Measurements from ENCODE around the gene SCN11A.
"Not testable (repeated sequence)": the region's sequence is repeated elsewhere in the genome, so short reads cannot be mapped to it uniquely, and the experiment has no call there.

The SCN11A gene

DNA sequence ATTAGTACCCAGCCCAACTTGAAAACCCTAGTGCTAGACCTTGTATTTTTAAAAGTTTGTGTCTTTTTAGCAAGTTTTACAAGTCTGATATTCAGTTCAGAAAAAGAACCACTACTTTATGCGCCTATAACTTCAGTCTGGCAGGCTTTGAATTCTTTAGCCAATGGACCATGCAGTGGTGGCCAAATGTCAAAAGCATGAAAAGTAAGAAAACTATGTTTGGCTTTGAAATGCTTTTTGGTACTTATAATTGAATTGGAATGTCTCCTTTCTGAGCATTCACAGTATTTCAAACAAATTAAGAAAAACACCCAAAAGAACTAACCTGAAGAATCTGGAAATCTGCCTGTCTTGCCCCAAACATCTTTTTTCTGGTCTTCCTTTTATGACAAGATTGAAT, 12.9 kb upstream of the SCN11A start:
- DNase-seq, result no peak

DNA sequence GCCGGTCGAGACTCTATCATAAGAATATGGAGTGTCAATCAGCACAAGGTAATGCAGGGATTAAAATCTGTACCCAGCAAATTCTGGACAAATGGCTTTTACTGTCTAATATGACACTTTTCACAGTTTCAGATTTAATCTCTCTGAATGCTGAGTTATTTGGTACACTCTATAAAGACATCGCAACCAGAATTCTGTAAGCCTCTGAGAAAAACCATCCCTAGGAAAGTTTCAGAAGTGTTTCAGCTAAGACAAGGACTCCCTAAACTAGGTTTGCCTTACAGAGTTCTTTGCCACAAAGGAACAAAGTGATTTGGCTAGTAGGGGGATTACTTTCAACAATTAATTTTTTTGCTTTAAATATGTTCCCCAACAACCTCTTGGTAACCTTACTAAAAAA, 11.4 kb upstream of the SCN11A start:
- DNase-seq, result no peak

DNA sequence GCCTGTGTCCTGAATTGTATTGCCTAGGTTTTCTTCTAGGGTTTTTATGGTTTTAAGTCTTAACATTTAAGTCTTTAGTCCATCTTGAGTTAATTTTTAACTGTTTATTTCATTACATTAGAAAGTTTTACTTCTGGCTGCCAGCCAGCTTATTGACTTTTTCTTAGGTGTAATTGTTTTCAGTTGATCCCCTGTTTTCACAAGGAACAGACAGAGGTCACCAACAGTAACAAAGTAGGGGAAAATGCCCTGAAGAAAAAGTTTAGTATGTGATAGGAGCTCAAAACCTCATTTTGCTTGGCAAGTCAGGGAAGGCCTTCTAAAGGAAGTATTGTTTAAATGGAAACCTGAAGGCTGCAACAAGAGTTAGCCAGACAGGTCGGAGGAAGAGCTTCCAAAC, 10.4 kb upstream of the SCN11A start:
- DNase-seq, result no peak

DNA sequence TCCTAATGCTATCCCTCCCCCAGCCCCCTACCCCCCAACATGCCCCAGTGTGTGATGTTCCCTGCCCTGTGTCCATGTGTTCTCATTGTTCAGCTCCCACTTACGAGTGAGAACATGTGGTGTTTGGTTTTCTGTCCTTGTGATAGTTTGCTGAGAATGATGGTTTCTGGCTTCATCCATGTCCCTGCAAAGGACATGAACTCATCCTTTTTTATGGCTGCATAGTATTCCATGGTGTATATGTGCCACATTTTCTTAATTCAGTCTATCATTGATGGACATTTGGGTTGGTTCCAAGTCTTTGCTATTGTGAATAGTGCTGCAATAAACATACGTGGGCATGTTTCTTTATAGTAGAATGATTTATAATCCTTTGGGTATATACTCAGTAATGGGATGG, 9.5 kb upstream of the SCN11A start:
- not testable (repeated sequence) for DNase-seq

- no peak for DNase-seq
These were observed 4.4 kb upstream of the SCN11A start for GRCh38 chr3:39056151-39056550.

DNA sequence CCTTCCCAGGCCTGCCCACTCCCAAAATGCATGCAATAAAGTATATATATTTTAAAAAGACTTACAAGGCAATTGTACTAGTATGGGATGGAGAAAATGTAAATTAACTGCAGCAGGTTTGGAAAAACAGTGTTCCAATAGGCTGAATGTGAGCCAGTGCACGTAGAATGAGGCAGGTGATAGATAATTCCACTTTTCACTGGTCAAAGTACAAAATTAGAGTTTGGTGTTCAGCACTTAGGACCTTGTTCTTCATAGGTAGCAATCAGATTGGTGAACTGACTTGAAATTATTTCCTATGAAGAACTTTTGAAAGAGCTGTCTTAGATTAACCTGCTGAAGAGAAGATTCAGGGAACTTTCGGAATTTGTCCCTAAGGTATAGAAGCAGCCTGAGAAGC, 2.0 kb upstream of the SCN11A start:
- DNase-seq, result no peak

DNA sequence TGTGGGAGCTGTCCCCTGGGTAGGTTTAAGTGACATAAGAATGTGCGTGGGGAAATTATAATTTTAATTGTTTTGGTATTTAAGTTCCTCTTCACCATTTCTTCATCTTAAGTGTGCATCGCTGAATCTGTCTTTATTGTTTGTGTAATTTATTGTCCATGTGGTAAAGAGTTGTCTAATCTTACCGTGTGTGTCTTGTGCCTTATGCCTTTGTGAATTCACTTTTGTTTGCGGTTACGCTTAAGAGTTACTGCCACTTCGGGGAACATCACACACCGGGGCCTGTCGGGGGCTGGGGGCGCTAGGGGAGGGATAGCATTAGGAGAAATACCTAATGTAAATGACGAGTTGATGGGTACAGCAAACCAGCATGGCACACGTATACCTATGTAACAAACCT, 839 bp upstream of the SCN11A start:
- no peak for DNase-seq

GRCh38 chr3:39050029-39050428, 1.7 kb downstream of the SCN11A start:
- no peak for DNase-seq

DNA sequence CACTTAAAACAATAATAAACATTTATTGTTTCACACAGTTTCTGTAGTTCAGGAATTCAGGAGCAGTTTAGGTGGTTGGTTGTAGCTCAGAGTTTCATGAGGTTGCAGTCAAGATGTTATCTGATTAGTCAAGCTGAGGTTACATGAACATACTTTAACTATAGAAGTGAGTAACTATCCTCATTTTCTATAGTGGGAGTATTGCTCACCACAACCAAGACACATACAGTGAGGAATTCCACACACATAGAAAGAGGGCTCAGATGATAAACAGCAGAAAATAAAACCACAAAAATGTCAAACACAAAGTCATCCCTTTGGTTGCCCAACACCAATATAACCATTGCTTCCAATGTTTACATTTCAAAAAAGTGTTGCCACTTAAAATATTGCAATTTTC, 13.6 kb downstream of the SCN11A start:
- DNase-seq, result no peak

GRCh38 chr3:39029556-39029955, 22.2 kb downstream of the SCN11A start:
- DNase-seq, result no peak

DNA sequence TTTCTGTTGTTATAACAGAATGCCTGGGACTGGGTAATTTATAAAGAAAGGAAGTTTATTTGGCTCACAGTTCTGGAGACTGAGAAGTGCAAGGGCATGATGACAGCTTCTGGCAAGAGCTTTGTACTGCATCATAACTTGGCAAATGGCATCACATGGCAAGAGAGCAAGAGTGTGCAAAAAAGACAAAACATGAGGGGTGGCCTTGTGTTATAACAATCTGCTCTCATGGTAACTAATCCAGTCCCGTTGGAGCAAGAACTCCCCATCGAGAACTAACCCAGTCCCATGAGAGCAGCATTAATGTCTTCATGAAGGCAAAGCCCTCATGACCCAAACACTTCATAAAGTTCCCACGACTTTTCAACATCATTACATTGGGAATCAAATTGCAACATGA, 23.2 kb downstream of the SCN11A start:
- no peak for DNase-seq

GRCh38 chr3:39025222-39025970, 26.3 kb downstream of the SCN11A start:
- DNase-seq, result no peak

DNA sequence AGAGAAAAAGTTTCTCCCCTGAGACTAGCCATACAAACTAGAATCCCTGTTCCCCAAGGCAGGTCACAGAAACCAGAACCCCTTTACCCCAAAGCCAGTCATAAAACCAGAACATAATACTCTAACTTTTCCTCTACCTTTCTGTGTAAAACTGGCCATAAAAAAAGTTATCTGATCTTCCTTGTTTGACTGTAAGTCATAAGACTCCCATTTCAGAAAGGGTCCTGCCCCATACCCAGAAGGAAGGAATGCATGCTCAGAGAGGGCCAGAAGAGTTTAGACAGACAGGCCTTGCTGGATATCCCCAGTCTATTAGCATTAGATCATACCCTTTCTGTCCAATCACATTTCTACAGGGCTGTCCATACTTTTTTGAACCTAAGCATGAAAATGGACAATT, 27.2 kb downstream of the SCN11A start:
- DNase-seq, result no peak

DNA sequence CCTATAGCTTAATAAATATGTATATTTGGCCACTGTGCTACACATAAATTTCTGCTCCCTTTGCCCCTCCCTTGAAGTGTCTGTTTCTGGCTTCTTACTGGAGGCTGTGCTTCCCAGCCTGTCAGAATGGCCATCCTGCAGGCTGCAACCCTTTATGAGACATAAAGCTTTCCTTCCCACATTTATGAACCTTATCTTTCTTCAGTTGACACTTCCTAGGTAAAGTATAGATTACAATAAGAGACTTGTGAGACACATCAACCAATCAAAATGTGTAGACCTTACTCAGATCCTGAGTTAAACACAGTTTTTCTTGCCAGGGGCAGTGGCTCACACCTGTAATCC, 29.5 kb downstream of the SCN11A start:
- DNase-seq, result no peak

GRCh38 chr3:39021465-39022285, 30.1 kb downstream of the SCN11A start:
- no peak for DNase-seq

GRCh38 chr3:39021029-39021428, 30.7 kb downstream of the SCN11A start:
- no peak for DNase-seq

GRCh38 chr3:39019299-39019698, 32.4 kb downstream of the SCN11A start:
- DNase-seq, result no peak

DNA sequence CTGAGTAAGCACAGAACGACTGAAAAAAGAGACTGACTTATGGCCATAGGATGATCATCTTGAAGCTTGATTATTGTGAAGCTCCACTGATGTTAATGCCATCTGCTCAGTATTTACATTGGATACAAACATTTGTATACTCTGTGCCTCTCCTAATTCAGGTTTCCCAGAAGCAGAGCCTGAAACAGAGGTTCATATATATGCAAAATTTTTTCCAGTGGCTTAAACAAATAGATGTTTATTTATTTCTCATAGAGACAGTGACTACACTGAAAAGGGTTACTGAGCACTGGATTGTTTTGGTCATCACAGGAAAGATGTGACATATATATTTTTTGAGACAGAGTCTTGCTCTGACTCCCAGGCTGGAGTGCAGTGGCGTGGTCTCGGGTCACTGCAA, 36.3 kb downstream of the SCN11A start:
- no peak for DNase-seq

GRCh38 chr3:39013921-39014509, 37.7 kb downstream of the SCN11A start:
- no peak for DNase-seq

GRCh38 chr3:39013289-39013688, 38.5 kb downstream of the SCN11A start:
- DNase-seq, result no peak

- no peak for DNase-seq
These were observed 40.5 kb downstream of the SCN11A start for GRCh38 chr3:39011191-39011736.

DNA sequence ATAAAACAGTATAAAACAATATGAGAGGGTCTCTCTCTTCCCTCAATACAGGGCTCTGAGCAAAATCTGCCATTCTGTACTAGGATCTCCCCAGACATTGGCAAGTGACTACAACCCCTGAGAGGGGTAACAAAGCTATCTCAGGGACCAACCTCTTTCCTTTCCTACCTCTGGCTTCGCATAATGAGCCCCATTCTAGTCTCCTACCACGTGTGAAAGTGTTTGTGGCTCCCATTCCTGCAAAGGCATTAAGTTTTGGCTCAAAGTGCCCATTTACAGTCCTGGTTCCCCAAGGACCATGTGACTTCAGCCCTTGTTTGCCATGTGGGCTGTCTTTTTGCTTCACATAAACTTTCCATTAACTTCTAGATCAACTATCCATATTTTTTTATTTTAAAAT, 46.4 kb downstream of the SCN11A start:
- no peak for DNase-seq
